HG02588 (cell line): ENCODE data around the gene OR10H5.
"Not testable (repeated sequence)": the region's sequence is repeated elsewhere in the genome, so short reads cannot be mapped to it uniquely, and the experiment has no call there.

ENCODE experiments used
- ATAC-seq: cut with Tn5 transposase; IDR thresholded peaks from one replicate; pipeline ENCODE4 v1.9.1; 2021; ENCODE audit warnings: mild to moderate bottlenecking, moderate library complexity; ENCODE audit not compliant: unreplicated experiment

Gene OR10H5, protein sequence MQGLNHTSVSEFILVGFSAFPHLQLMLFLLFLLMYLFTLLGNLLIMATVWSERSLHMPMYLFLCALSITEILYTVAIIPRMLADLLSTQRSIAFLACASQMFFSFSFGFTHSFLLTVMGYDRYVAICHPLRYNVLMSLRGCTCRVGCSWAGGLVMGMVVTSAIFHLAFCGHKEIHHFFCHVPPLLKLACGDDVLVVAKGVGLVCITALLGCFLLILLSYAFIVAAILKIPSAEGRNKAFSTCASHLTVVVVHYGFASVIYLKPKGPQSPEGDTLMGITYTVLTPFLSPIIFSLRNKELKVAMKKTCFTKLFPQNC

DNA sequence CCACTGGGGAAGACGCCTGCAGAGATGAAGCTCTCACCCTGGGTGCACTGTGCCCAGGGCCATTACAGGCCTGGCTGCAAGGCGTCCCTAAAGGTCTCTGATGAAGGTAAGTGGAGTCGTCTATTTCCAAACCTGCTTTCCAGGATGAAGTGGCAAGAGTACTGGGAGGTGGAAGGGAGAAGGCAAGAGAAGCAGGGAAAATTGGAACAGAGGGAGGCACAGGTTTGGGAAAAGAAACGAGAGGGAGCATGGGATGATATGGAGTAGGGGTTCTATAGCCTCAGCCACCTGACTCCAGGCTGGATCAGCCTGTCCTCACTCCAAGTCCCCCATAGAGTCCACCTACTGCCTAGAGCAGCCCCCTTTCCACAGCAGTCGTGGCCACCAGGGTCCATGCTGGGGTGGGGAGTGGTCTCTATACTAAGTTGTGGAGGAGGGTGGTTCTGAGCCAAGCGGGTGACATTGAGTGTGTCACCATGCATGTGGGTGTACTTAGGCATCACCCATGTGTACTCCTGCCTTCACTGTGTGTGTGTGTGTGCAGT lies at the start of gene OR10H5:
Gene OR10H5, plus strand, starts transcription at position 51 of the 545 bp plus-strand sequence. CDS start 6,388 bp downstream, outside the sequence.
- ATAC-seq: no peak

DNA sequence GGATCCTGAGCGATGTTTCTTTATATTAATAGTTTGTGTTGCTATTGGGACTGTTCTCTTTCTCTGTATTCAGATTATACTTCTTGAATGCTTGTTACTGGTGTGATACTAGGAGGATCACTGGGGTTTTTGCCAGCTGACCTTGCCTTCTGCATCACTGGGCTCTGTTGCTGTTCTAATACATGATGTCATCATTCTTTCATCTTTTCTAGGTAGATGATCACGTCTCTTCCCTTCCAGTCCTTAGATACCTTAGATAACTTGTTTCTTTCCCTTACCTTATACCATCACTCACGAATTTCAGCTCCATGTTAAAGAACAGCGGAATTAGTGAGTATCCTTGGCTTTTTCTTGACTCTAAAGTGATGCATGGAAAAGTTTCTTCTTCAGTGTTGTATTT lies 49.7 kb upstream of the OR10H5 start, which contains the start of gene OR10H3:
Gene OR10H3, plus strand, starts transcription at position 264 of the 400 bp plus-strand sequence. CDS start 3,408 bp downstream, outside the sequence.
- ATAC-seq: no peak

DNA sequence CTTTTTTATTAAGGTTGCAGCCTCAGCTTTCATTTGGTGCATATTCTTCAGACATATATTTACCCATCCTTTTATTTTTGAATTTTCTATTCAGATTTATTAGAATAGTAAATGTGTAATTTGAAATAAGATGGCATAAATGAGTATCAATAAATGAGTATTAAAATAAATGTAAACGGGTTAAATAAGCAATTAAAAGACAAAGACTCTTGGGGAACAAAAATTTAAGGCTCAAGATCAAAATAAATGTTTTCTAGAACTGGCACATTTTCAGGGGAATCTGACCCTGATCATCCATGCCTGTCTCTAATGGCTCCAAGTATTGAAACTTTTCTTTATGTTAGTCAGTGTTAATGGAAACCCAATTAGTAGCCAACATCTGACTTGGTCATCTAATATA lies 46.7 kb upstream of the OR10H5 start:
- ATAC-seq: no peak

DNA sequence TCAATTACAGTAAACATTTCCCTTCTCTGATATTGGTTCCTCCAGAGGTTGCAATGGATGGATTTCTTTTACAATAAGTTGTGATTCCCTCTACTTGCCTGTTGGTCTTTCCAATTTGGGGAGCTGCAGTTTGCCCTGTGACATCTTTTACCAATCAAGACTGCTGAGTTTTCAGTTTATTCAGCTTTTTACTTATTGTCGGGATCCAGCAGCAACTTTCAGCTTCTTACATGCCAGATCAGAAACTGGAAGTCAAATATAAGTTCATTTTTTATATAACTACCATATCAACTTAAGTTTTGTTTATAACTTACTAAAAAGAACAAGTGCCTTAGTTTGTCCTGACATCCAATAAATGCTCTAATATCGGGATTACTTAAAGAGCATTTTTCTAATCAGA lies 39.2 kb upstream of the OR10H5 start:
- ATAC-seq: no peak

DNA sequence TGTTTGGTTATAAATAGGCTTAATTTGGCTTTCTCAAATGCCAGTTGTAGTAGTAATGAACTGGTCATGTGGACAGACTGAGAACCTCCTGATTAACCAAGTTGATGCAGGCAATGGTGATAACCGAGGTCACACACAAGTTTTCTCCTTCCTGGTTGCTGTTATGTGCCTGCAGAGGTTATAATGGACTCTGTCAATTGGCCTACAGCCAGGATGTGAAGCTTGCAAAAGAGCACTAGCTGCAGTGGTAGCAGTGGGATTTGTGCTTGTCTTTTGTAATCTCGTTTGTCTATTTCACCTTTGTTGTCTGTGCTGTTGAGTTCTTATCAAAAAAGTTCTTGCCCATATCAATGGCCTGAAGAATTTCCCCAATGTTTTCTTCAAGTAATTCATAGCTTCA lies 29.1 kb upstream of the OR10H5 start:
- no peak for ATAC-seq

DNA sequence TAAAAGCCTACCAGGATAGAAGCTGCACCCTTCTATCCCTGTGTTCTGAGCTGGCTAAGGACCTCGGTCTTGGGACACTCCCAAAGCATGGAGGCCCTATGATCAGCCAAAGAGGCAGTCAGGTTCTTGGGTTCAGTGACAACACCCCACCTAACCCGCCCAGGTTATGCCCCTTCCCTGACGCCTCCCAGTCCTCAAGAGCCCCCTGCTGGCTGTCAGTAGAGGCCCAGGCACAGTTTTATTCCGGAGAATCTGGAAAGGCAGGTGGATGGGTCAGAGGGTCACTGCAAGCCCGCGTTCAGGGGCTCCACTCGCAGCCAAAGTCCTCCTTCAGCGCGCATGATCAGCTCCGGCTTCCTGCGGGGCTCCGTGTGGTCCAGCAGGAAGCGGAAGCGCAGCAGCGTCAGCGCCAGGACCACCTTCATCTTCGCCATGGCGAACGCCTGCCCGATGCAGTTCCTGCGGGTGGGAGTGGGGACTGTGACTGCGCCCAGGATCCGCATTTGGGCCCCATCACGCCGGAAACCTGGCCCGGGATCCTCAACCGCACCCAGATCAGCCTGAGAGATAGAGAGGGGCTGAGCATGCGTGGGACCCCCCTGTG lies 27.4 kb upstream of the OR10H5 start:
- no peak for ATAC-seq

DNA sequence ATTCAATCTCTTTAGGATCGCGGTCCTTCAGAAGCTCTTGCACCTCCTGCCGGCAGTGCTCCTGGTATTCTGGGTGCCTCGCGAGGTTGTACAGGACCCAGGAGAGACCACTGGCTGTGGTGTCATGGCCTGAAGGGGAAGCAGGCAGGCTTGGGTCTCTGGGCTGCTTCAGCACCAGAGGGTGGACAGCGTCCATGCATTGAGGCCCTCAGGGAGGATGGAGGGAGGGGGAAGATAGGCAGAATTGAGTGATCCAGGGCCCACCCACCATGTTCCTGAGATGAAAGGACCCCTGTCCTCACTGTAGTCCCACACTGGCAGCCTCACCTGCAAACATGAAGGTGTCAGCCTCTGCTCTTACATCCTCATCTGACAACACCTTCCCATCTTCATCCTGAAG lies 17.9 kb upstream of the OR10H5 start:
- ATAC-seq: no peak

DNA sequence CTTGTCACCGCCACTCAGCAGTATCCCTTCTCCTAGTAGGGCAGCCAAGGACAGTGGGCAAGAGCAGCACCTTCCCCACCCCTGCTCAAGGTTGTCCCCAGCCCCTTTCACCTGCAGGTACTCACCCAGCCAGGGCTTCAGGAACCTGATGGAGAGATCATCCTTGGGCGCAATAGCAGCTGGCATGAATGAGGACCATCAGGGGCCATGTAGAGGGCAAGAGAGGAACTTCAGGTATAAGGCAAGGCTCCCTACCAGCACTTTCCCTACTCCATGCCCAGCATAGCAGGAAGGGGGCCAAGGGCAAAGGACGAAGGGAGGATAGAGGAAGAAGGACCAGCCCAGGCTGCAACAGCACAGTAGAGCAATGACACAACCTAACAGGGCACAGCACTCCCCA lies 13.3 kb upstream of the OR10H5 start:
- not testable (repeated sequence) for ATAC-seq

DNA sequence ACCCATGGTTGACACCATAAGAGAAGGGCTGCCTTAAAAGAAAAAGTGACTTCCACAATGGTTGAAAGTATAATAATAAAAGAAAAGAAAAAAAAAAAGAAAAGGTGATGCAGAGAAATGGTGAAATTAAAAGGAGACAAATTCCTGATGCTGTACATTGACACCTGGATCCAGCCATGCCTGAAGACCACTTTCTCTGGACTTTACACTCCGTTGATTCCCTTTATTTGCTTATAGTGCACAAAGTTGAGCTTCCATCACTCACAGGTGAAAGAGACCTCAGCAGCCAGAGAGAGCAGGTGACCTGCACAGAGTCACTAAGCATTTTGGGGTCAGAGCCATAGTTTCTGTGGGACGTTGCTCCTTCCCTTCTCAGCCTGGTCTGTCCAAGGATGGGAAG lies 12.2 kb upstream of the OR10H5 start:
- ATAC-seq: no peak

DNA sequence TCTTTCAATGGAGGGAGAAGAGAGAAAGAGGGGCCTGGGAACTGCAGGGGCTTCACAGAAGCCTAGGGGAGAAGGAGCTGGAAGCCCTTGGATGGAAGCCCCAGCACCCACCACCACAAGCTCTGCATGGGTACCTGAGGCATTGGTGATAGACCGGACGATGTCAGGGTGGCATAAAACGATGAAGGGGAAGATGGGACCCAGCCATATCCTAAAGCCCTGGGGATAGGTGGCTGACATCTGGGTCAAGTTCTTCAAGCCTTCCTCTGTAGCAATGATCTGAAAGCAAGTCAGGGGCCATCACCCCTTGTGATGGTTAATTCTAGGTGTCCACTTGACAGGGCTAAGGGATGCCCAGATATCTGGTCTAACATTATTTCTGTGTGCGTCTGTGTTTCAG lies 11.2 kb upstream of the OR10H5 start:
- no peak for ATAC-seq

DNA sequence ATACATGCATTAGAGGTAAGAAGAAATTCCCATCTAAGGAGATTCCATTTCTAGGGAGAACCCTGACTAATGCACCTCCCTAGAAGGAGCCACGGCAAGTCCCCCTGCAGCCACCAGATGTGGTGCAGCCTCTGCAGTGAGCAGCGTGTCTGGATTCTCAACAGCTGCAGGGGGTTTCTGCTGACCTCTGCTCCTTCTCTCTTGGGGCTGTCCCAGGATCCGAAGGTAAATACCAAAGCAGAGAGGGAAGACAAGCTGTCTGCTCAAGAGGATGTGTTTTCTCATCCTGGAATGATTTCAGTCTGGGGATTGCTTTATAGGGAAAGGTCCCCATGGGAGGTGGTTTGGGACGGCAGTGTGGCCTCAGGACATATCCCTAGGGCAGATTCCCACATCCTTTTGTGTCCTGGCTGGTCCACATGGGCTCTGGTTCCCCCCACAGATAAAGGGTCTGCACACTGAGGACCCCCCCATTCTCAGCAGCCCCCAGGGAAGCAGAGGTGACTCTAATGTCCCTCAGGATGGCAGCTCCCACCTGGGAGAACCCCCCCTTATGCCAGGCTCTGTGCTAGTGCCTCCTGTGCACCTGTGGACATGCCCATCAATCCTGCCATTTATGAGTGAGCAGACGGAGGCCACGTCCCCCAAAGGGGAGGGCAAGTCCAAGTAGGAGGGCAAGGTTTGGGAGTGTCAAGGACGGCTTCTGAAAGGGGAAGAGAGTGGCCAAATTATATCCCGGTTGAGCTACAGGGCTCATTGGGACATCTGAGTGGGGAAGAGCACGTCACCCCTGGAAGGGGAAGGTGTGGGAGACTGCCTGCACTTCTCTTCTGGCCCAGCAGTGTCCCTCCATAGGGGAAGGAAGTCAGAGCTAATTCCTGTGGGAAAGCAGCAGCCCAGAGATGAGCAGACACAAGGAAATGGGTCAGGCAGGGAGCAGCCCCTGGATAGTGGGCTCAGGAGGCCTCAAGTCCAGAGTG lies 10.2 kb upstream of the OR10H5 start:
- ATAC-seq: no peak

DNA sequence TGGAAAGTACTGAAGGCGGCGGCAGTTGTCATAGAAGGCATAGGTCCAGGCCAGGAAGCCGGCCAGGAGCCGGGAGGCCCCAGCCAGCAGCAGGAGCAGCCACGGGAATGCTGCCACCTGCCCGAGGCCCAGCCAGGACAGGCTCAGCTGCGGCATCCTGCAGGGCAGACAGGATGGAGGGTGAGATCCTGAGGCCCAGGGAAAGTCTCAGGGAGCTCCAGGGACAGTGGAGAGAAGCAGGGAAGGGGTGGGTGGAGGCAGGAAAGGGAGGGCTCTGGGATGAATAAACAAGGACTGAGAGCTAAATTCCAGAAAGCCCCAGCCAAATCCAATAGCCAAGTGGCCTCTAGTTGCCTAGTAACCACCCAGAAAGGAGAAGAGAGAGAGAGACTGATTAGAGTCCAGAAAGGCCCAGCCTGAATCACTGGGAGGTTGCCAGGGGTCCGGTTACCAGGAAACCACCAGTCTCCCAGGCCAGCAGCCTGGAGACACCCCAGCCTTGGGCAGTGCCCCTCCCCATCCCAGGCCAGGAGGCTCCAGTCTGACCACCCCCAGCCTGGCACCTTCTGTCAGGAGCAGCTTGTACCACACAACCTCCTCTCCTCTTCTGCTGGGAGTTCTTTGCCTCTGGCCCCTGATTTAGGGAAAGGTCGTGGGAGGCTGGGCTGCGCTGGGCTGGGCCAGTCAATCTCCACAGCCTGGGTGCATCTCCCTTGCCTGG lies 7.5 kb upstream of the OR10H5 start:
- ATAC-seq: no peak

DNA sequence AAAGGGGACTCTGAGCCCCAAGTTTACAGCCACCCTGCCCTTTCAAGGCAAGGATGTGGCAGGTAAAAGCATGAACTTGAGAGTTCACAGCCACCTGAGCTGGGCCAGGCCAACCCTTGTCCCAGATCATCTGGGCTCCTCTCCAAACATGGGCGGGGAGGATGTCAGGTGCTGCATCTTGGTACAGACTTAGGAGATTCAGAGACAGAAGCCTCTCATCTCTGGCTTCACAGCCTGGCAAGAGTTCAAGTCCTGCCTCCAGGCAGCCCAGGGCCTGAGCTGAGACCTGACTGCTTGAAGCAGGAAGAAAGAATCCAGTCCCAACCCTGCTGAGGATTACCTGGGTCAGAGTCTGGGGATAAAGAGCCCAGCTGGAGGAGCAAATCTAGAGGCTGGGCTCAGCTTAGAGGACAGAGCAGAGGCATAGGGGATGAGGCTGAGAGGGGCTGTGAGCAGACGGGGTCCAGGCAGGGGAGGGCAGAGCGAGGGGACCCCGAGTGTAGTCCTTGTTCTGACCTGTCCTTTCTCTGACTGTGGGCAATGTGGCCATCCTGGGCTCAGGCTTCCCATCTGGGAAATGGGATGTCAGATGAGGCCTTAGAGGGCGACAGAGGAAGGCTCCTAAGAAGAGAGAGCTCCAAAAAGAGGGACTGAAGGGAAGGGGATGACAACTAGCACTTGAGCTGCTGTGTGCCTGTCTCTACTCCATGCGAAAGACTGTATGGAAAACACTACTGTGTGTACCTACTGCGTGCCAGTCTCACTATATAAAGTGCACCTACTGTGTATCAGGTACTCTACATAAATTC lies 6.6 kb upstream of the OR10H5 start:
- no peak for ATAC-seq

DNA sequence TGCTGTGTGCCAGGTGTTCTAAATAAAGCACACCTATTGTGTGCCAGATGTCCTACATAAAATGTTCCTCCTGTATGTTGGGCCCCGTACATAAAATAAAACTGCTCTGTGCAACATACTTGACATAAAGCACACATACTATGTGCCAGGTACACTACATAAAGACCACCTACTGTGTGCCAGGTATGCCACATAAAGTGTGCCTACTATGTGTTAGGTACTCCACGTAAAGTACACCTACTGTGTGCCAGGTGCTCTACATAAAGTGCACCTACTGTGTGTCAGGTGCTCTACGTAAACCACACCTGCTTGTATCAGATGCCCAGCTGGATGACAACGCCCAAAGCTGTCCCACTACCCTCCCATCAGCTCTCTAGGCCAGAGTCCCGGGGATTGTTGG lies 5.8 kb upstream of the OR10H5 start:
- ATAC-seq: no peak

DNA sequence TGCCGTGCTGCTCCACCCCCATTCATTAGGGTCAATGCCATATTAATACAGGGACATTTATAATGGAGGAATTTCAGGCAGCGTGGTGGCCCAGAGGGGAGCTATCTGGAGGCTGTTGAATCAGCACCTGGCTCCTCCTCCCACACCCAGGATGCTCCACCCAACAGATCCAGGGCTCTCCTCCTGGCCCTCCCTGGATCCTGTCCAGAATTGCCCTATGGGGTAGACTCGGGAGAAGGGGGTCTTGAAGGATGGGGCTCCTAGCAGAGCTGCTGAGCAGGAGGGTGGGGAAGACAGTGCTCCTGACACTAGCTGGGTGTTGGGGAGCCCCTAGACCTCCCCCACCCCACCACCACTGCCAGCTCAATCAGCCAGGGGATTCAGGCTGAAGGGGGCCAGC lies 5.2 kb upstream of the OR10H5 start:
- no peak for ATAC-seq

DNA sequence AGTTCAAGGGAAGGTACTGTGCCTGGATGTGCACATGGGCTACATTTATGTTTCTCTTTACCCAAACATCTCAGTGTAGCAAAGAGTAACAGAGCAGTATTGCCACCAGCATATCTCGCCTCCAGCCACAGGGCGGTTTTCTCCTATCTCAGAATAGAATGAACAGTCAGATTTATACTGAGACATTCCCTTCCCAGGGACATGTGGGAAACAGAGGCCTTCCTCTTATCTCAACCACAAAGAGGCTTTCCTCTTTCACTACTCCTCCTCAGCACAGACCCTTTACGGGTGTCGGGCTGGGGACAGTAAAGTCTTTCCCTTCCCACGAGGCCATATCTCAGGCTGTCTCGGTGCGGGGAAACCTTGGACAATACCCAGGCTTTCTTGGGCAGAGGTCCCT lies 4.6 kb upstream of the OR10H5 start:
- ATAC-seq: not testable (repeated sequence)

DNA sequence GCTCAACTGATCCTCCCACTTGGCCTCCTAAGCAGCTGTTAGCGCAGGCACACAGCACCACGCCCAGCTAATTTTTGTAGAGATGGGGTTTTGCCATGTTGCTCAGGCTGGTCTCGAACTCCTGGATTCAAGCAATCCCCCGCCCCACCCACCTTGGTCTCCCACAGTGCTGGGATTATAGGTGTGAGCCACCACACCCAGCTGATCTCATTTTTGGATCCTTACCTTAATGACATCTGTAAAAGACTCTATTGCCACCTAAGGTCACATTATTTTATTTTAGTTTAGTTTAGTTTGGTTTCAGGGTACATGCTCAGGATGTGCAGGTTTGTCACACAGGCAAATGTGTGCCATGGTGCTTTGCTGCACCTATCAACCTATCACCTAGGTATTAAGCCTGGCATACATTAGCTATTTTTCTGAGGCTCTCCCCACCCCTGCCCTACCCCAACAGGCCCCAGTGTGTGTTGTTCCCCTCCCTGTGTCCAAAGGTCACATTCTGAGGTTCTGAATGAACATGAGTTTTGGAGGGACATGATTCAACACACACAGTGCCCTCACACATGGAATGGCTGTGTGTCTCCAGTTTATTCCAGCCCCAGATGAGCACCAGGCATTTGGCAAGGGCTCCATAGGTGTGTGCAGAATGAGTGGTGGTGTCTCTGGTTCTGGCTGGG lies 1.3 kb downstream of the OR10H5 start:
- ATAC-seq: no peak

DNA sequence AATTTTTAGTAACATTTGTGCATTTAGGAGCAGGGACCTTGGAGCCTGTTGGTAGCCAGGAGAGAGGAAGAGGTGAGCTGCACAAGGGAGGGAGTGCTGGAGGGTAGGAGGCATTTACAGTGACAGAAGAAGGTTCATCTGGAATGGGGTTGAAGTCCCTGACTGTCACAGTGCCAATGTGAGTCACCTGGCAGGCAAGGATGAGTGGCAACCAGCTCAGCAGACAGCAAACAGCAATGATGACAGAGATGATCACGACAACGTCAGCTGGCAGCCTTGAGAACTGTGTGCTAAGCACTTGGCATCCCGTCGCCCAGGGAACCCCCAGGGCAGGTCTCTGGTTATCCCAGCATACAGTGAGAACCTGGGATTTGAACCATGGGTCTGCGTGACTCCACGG lies 2.6 kb downstream of the OR10H5 start:
- no peak for ATAC-seq

DNA sequence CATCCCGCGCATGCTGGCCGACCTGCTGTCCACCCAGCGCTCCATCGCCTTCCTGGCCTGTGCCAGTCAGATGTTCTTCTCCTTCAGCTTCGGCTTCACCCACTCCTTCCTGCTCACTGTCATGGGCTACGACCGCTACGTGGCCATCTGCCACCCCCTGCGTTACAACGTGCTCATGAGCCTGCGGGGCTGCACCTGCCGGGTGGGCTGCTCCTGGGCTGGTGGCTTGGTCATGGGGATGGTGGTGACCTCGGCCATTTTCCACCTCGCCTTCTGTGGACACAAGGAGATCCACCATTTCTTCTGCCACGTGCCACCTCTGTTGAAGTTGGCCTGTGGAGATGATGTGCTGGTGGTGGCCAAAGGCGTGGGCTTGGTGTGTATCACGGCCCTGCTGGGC lies 6.8 kb downstream of the OR10H5 start:
- ATAC-seq: not testable (repeated sequence)
